Fibroblast of lung (primary cell): ENCODE data around the gene TBC1D14.

Experiments used
- EZH2 ChIP-seq: IDR thresholded peaks from 2 replicates; pipeline ENCODE4 v1.5.1; 2012; ENCODE audit warnings: low read length, control low read depth, mild to moderate bottlenecking; ENCODE audit errors: missing control alignments
- TF ChIP-seq, protein P1 (sequence below), 2 donors: IDR thresholded peaks in 1 of 2; conservative IDR thresholded peaks in 1 of 2; 1 replicate in 1 of 2; 2 replicates in 1 of 2; pipeline ENCODE4 v1.5.1; 2011 to 2012; ENCODE audit warnings: low read length in 2 of 2, control low read depth in 1 of 2, inconsistent platforms in 1 of 2, low read depth in 1 of 2, mild to moderate bottlenecking in 1 of 2

DNA sequence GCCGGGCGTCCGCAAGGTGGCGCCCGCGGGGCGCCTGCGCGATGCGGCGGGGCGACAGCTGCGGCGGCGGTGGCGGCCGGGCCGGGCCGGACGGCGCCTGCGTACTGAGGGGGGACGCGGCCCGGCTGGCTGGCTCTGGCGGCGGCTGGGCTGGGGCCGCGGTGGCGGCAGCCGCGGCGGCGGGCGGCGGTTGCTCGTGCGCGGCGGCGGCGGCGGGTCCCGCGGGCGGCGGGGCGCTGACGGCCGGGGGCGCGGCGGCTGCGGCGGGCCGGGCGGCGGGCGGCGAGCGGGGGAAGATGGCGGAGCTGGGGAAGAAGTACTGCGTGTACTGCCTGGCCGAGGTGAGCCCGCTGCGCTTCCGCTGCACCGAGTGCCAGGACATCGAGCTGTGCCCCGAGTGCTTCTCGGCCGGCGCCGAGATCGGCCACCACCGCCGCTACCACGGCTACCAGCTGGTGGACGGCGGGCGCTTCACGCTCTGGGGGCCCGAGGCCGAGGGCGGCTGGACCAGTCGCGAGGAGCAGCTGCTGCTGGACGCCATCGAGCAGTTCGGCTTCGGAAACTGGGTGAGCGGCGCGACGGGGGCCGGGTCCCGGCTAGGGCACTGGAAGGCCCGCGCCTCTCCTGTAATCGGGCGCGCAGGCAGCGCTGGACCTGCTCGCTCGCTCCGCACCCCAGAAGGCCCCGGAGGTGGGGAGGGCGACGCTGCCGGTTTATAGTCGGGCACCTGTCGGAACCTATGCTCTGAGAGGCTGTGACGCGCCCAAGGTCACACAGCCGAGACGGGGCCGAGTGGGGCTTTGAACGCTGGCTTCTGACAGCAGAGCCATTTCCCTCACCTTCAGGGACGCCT is 133.9 kb downstream of the TBC1D14 start, which contains the start of gene TADA2B:
- no peak for TF ChIP-seq EZH2
- TF ChIP-seq, protein P1, sequence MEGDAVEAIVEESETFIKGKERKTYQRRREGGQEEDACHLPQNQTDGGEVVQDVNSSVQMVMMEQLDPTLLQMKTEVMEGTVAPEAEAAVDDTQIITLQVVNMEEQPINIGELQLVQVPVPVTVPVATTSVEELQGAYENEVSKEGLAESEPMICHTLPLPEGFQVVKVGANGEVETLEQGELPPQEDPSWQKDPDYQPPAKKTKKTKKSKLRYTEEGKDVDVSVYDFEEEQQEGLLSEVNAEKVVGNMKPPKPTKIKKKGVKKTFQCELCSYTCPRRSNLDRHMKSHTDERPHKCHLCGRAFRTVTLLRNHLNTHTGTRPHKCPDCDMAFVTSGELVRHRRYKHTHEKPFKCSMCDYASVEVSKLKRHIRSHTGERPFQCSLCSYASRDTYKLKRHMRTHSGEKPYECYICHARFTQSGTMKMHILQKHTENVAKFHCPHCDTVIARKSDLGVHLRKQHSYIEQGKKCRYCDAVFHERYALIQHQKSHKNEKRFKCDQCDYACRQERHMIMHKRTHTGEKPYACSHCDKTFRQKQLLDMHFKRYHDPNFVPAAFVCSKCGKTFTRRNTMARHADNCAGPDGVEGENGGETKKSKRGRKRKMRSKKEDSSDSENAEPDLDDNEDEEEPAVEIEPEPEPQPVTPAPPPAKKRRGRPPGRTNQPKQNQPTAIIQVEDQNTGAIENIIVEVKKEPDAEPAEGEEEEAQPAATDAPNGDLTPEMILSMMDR (conservative IDR thresholded peaks at IDR 0.05 in 1 of 2, IDR thresholded peaks at IDR 0.05 in 1 of 2; ENCODE audit: low read depth in 1 of 2, low read length in 2 of 2): no peak
